Measurements from ENCODE around the gene IGF2BP3. TPM values are rescaled to one million over a fixed set of nuclear protein-coding genes. Genes with fewer than 3 reads are reported as not detected.

Gene IGF2BP3
- total RNA-seq, 4 donors from 2014 or later = 0.13 to 0.35 TPM; not detected in 2

- 70% methylated on average over 2 to 6 of the region's 7 CpGs for WGBS, 2 donors (ENCODE audit: low coverage in 1 of 2)
- H3K9me3 ChIP-seq = no peaks in the 10 kb centered on the region
- TF ChIP-seq POLR2A (IDR thresholded peaks at IDR 0.05) (no peak), EP300 (IDR thresholded peaks at IDR 0.05) (no peak), POLR2AphosphoS5 (IDR thresholded peaks at IDR 0.05) (no peak)
- TF ChIP-seq, protein P1, sequence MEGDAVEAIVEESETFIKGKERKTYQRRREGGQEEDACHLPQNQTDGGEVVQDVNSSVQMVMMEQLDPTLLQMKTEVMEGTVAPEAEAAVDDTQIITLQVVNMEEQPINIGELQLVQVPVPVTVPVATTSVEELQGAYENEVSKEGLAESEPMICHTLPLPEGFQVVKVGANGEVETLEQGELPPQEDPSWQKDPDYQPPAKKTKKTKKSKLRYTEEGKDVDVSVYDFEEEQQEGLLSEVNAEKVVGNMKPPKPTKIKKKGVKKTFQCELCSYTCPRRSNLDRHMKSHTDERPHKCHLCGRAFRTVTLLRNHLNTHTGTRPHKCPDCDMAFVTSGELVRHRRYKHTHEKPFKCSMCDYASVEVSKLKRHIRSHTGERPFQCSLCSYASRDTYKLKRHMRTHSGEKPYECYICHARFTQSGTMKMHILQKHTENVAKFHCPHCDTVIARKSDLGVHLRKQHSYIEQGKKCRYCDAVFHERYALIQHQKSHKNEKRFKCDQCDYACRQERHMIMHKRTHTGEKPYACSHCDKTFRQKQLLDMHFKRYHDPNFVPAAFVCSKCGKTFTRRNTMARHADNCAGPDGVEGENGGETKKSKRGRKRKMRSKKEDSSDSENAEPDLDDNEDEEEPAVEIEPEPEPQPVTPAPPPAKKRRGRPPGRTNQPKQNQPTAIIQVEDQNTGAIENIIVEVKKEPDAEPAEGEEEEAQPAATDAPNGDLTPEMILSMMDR (IDR thresholded peaks at IDR 0.05) = no peak
- no peaks in the 10 kb centered on the region for H3K4me1 ChIP-seq
- H3K27ac ChIP-seq = no peak overlapping the region
- no peaks in the 10 kb centered on the region for H3K36me3 ChIP-seq
- H3K4me3 ChIP-seq = no peak overlapping the region
- ATAC-seq = no peak
- peaks cover 5% of the 10 kb centered on the region for H3K27me3 ChIP-seq
These were observed 47.9 kb downstream of the IGF2BP3 start for GRCh38 chr7:23422384-23422783.

DNA sequence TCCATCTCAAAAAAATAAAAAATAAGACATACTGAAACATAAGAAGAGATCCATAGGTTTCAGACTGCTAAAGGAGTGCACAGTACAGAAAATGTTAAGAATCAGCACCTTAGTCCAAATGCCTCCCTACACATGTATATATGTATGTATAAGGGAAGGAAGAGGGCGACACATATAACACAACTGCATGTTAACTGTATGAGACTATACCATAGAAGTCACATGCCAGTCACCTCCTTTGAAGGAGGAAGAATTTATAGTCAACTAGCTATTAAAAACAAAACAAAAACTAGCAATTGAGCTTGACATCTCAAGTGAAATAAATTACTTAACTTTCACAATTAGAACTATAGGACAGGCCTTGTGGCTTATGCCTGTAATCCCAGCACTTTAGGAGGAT, 50.4 kb downstream of the IGF2BP3 start:
- Histone ChIP-seq H3K4me1 (no peaks in the 10 kb centered on the region), H3K9me3 (no peaks in the 10 kb centered on the region), H3K27ac (no peak overlapping the region), H3K27me3 (peaks cover 5% of the 10 kb centered on the region), H3K4me3 (no peak overlapping the region), H3K36me3 (no peaks in the 10 kb centered on the region)
- TF ChIP-seq, protein P1 (IDR thresholded peaks at IDR 0.05) = no peak
- TF ChIP-seq EP300 (IDR thresholded peaks at IDR 0.05) (no peak), POLR2AphosphoS5 (IDR thresholded peaks at IDR 0.05) (no peak), POLR2A (IDR thresholded peaks at IDR 0.05) (no peak)
- WGBS, 2 donors (ENCODE audit: low coverage in 1 of 2) = 63 to 86% methylated on average over 1 of the region's 1 CpG
- no peak for ATAC-seq

GRCh38 chr7:23419160-23419559, 51.1 kb downstream of the IGF2BP3 start:
- Histone ChIP-seq H3K36me3 (no peaks in the 10 kb centered on the region), H3K4me1 (no peaks in the 10 kb centered on the region), H3K9me3 (no peaks in the 10 kb centered on the region), H3K27me3 (peaks cover 5% of the 10 kb centered on the region), H3K27ac (no peak overlapping the region), H3K4me3 (no peak overlapping the region)
- TF ChIP-seq, protein P1 (IDR thresholded peaks at IDR 0.05) = no peak
- TF ChIP-seq EP300 (IDR thresholded peaks at IDR 0.05) (no peak), POLR2A (IDR thresholded peaks at IDR 0.05) (no peak), POLR2AphosphoS5 (IDR thresholded peaks at IDR 0.05) (no peak)
- no peak for ATAC-seq
- WGBS, 2 donors (ENCODE audit: low coverage in 1 of 2) = 61 to 77% methylated on average over 3 of the region's 3 CpGs

GRCh38 chr7:23418046-23418445, 52.2 kb downstream of the IGF2BP3 start:
- no peak for ATAC-seq
- no peak overlapping the region for H3K27ac ChIP-seq
- H3K9me3 ChIP-seq = no peaks in the 10 kb centered on the region
- no peaks in the 10 kb centered on the region for H3K4me1 ChIP-seq
- H3K36me3 ChIP-seq = no peaks in the 10 kb centered on the region
- H3K27me3 ChIP-seq = no peaks in the 10 kb centered on the region
- no peak for TF ChIP-seq EP300 (IDR thresholded peaks at IDR 0.05)
- TF ChIP-seq POLR2AphosphoS5 (IDR thresholded peaks at IDR 0.05) = no peak
- TF ChIP-seq, protein P1 (IDR thresholded peaks at IDR 0.05) = no peak
- no peak for TF ChIP-seq POLR2A (IDR thresholded peaks at IDR 0.05)
- H3K4me3 ChIP-seq = no peak overlapping the region

DNA sequence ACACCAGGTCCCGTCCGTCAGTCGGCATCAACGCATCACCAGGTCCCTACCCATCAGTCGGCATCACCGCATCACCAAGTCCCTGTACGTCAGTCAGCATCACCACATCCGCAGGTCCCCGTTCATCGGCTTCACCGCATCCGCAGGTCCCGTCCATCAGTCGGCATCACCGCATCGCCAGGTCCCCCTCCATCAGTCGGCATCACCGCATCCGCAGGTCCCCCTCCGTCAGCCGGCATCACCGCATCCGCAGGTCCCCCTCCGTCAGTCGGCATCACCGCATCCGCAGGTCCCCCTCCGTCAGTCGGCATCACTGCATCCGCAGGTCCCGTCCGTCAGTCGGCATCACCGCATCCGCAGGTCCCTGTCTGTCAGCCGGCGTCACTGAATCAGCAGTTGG, 55.1 kb downstream of the IGF2BP3 start:
- Histone ChIP-seq H3K27ac (no peak overlapping the region), H3K36me3 (no peaks in the 10 kb centered on the region), H3K4me1 (no peaks in the 10 kb centered on the region), H3K9me3 (no peaks in the 10 kb centered on the region), H3K4me3 (no peak overlapping the region), H3K27me3 (no peaks in the 10 kb centered on the region)
- 95 to 97% methylated on average over 14 to 28 of the region's 37 CpGs for WGBS, 2 donors (ENCODE audit: low coverage in 1 of 2)
- ATAC-seq = no peak
- no peak for TF ChIP-seq POLR2A (IDR thresholded peaks at IDR 0.05)
- no peak for TF ChIP-seq POLR2AphosphoS5 (IDR thresholded peaks at IDR 0.05)
- TF ChIP-seq, protein P1 (IDR thresholded peaks at IDR 0.05) = no peak
- no peak for TF ChIP-seq EP300 (IDR thresholded peaks at IDR 0.05)

All from gastroesophageal sphincter (tissue), 4 donors.